ENCODE results near the gene CYREN. TPM values are rescaled to one million over a fixed set of nuclear protein-coding genes. Genes with fewer than 3 reads are reported as not detected.

The CYREN gene
- total RNA-seq, 1 experiment from 2014 or later = 84.8 TPM

GRCh38 chr7:135167365-135167917, 3.1 kb downstream of the CYREN start:
- in situ Hi-C loops (cut with HindIII; ENCODE audit: low pct_unique_long_range_greater_than_20kb, low sequenced_read_pairs) = no loop called here
- no peak for DNase-seq (ENCODE audit: low read depth, low spot score)

DNA sequence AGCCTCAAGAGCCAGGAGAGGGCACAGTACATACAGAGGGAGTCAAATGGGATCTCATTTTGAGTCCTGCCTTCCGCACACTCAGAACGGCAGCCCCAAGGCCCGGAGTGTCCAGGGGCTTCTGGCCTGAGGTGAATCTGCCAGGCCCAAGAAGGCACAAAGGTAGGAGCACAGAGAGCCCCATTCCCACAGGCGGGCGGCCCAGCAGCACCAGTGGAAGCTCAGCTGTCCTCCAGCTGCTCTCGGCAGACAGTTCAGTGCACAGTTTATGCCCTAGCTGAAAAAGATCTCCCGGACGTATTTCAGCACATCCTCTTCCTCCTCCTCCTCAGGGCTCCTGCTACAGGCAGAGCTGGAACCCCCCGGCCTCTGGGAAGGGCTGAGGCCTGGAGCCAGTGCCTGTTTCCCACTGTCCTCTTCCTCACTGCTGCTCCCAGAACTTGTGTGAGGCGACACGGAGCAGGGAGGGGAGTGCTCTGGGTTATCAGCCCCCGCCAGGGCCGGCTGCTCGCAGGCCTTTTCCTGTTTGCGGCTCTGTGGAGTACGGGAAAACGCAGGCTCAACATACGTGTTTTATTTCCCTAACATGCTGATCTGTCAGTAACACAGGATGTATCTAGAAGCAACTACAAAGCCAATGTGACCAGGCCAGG, 4.0 kb downstream of the CYREN start:
- no peak for DNase-seq (ENCODE audit: low read depth, low spot score)

DNA sequence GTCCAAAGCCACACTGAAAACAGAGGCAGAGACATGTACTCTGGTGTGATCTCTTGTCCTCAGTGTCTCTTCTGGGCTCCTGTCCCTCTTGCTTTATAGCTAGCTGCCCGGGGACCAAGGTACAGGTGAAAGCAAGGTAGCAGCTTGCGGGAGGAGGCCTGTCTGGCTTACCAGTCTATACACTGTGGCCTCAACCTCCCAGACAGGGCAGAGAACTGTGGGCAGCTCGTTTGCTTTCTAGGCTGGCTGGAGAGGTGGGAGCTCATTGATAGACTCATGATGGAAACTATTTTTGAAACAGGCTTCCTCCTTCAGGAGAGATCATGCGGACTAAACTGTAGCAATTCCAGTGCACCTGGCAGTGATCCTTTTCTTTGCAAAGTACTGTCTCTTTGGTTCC, 4.6 kb downstream of the CYREN start:
- DNase-seq (ENCODE audit: low read depth, low spot score) = no peak
- in situ Hi-C loops (cut with HindIII; ENCODE audit: low pct_unique_long_range_greater_than_20kb, low sequenced_read_pairs) = no loop called here

More for the DNA sequence above, 4.0 kb downstream of the CYREN start:
- in situ Hi-C loops (cut with HindIII; ENCODE audit: low pct_unique_long_range_greater_than_20kb, low sequenced_read_pairs) = no loop called here

GRCh38 chr7:135164357-135165061, 6.0 kb downstream of the CYREN start:
- in situ Hi-C loops (cut with HindIII; ENCODE audit: low pct_unique_long_range_greater_than_20kb, low sequenced_read_pairs) = no loop called here
- peak; percentile 95 for DNase-seq (ENCODE audit: low read depth, low spot score)

DNA sequence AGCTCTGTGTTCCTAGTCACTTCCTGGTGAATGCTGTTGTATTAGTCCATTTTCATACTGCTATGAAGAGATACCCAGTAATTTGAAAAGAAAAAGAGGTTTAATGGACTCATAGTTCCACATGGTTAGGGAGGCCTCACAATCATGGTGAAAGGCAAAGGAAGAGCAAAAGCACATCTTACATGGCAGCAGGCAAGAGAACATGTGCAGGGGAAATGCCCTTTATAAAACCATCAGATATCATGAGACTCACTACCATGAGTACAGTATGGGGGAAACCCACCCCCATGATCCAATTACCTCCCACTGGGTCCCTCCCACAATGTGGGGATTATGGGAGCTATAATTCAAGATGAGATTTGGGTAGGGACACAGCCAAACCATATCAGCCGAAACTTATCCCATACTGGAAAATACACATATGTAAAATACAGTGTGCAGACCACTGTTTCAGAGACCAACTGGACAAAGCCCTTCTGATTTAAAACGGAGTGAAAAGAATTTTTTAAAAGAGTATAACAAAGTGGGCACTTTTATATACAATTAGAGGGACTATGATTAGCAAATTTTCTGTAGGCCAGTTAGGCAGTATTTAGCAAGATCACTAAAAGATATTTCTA, 8.0 kb downstream of the CYREN start:
- no peak for DNase-seq (ENCODE audit: low read depth, low spot score)
- in situ Hi-C loops (cut with HindIII; ENCODE audit: low pct_unique_long_range_greater_than_20kb, low sequenced_read_pairs) = no loop called here

DNA sequence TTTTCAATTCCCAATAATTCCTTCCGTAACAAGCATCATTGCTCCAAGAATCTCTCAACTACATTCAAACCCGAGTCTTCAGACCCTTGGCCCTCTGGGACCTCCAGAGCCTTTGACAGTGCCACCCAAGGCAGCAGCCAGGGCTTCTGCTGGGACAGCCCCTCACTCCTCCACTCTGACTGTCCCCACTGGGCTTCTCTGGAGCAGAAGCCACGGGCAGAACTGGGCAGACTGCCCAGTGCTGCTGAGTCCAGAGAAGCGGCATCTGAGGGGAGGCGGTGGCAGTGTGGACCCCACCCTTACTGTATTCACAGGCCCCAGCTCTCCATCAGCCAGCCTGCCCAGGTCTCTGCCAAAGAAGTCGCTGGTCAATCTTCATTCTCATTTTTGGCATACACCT, 8.8 kb downstream of the CYREN start:
- in situ Hi-C loops (cut with HindIII; ENCODE audit: low pct_unique_long_range_greater_than_20kb, low sequenced_read_pairs) = no loop called here
- DNase-seq (ENCODE audit: low read depth, low spot score) = no peak

- no peak for DNase-seq (ENCODE audit: low read depth, low spot score)
- in situ Hi-C loops (cut with HindIII; ENCODE audit: low pct_unique_long_range_greater_than_20kb, low sequenced_read_pairs) = no loop called here
Observed at GRCh38 chr7:135160858-135161653, 9.5 kb downstream of the CYREN start.

DNA sequence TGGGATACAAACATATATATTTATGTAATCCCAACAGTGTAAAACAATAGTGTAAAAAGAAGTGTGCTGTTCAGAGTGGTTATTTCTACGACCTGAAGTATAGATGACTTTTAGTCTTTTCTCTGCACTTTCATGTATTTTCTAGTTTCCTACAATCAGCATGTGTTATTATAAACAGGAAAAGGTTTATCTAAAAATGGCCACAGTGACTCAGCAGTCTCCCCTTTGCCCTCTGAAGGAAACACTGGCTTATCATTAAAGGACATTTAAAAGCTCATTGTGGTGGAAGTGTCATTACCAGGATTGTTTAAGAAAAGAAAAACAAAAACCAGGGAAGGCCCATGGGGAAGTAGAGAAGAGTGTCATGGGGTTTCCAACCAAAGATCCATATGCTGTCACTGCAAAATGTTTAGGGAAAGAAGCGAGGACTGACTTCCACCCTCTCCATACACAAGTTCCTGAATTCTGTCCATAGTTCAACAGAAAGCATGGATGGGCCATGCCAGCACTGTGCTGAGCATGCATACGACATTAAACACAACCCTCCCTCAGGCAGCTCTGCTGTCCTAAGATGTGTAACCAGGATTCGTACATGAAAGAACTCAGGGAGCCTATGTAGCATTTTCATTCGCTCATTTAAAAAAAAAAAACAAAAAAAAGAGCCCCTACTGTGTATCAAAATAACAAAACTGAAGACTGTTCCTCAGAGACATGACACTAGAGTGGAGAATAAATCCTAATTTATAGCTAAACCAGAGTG, 10.2 kb downstream of the CYREN start:
- DNase-seq (ENCODE audit: low read depth, low spot score) = no peak
- in situ Hi-C loops (cut with HindIII; ENCODE audit: low pct_unique_long_range_greater_than_20kb, low sequenced_read_pairs) = no loop called here

- DNase-seq (ENCODE audit: low read depth, low spot score) = no peak
- in situ Hi-C loops (cut with HindIII; ENCODE audit: low pct_unique_long_range_greater_than_20kb, low sequenced_read_pairs) = no loop called here
Observed at GRCh38 chr7:135159359-135160085, 11.0 kb downstream of the CYREN start.

DNA sequence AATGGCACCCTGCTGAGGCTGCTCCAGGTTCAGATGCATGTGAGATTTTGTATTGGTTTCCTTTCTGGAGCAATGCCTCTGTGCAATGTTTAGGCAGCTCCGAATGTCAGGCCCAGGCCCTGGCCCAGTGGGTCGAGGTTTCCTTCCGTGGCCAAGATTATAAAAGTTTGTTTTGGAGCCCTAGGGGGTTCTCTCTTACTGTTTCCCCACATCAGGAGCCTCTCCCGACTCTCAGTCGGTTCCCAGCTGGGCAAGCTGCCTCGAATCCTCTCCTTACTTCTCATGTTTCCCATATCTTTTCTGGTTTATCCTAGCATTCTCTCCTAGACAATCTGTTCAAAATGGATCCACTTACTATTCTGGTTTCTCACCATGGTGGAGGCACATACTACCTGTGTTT, 11.6 kb downstream of the CYREN start:
- in situ Hi-C loops (cut with HindIII; ENCODE audit: low pct_unique_long_range_greater_than_20kb, low sequenced_read_pairs) = no loop called here
- no peak for DNase-seq (ENCODE audit: low read depth, low spot score)

GRCh38 chr7:135158141-135158655, 12.3 kb downstream of the CYREN start:
- no peak for DNase-seq (ENCODE audit: low read depth, low spot score)
- in situ Hi-C loops (cut with HindIII; ENCODE audit: low pct_unique_long_range_greater_than_20kb, low sequenced_read_pairs) = no loop called here

DNA sequence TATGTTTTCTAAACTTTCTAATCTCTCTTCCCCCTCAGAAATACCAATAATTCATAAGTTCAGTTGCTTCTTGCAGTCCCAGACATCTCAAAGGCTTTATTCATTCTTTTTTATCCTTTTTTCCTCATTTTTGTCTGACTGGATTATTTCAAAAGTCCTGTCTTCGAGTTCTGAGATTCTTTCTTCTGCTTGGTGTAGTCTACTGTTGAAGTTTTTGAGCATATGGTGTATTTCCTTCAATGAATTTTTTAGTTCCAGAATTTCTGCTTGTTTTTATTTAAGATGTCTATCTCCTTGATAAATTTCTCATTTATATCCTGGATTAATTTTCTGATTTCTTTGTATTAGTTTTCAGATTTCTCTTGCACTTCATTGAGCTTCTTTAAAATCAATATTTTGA, 14.2 kb downstream of the CYREN start:
- no peak for DNase-seq (ENCODE audit: low read depth, low spot score)
- in situ Hi-C loops (cut with HindIII; ENCODE audit: low pct_unique_long_range_greater_than_20kb, low sequenced_read_pairs) = no loop called here

DNA sequence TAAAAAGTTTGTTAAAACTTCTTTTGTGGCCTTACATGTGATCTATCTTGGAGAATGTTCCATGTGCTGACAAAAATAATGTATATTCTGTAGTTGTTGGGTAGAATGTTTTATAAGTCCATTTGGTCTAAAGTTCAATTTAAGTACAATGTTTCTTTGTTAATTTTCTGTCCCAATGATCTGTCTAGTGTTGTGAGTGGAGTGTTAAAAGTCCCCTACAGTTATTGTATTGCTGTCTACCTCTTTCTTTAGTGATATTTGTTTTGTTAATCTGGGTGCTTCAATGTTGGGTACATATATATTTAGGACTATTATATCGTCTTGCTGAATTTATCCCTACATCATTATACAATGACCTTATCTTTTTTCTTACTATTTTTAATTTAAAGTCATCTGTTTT, 15.8 kb downstream of the CYREN start:
- DNase-seq (ENCODE audit: low read depth, low spot score) = no peak
- in situ Hi-C loops (cut with HindIII; ENCODE audit: low pct_unique_long_range_greater_than_20kb, low sequenced_read_pairs) = no loop called here

DNA sequence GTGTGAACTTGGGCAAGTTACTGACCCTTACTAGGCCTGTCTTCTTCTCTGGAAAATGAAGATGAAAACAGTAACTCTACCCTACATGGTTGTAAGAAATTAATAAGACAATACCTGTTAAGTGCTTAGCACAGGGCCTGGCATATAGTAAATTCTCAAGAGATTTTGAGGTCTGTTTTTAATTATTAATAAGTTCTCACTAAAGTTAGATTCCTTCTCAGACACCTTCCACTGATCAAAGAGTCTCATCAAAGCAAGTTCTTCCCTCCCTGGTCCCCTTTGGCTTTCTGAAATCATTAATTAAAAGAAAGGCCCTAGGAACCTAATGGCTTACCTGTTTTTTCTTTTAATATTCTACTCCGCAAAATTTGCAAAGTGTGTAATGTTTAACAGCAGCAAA, 18.1 kb downstream of the CYREN start:
- in situ Hi-C loops (cut with HindIII; ENCODE audit: low pct_unique_long_range_greater_than_20kb, low sequenced_read_pairs) = no loop called here
- no peak for DNase-seq (ENCODE audit: low read depth, low spot score)

DNA sequence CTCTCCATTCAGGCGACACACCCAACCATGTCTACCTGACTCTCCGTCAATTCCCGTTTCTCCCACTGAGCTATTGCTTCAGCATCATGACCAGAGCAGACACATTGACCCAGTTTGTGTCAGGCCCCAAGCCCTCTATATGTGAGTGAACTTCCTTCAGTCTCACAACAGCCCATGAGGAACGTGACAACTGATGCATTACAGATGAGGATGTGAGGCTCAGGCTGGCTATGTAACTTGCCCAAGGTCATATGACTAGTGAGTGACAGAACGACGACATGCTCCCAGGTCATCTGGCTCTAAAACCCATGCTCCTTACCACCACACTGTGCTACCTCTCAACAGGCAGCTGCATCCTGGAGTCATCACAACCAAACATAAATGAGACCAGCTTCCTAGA, 19.0 kb downstream of the CYREN start:
- in situ Hi-C loops (cut with HindIII; ENCODE audit: low pct_unique_long_range_greater_than_20kb, low sequenced_read_pairs) = no loop called here

DNA sequence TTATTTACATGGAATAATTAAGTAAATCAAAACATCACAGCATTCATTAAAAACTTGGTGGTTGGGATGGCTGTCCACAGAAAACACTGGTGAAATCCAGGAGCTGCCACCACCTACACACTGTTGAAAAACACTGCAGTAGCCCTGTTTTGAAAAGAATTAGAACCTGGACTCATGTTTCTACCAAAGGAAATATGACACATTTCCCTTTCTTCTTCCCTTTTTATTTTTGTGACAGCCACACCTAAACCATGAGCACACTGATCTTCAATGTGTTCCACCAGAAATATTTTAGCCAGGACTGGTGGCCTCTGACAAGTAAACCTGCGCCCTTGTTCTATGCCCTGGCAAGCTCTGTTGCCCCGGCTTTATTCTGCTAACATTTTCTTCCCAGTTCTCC, 19.4 kb downstream of the CYREN start:
- in situ Hi-C loops (cut with HindIII; ENCODE audit: low pct_unique_long_range_greater_than_20kb, low sequenced_read_pairs) = no loop called here
- no peak for DNase-seq (ENCODE audit: low read depth, low spot score)

More for the DNA sequence above, 19.0 kb downstream of the CYREN start:
- no peak for DNase-seq (ENCODE audit: low read depth, low spot score)

Measured in SK-MEL-5 (cell line).